Muscle of leg (tissue), 16 donors: ENCODE results near the gene GABRP. TPM values are rescaled to one million over a fixed set of nuclear protein-coding genes. Genes with fewer than 3 reads are reported as not detected.

Experiments used
- DNase-seq: peaks from one replicate; pipeline ENCODE4 v3.0.0; 2013
- H3K27ac ChIP-seq: one replicate; pipeline ENCODE4 v1.5.1; 2013; ENCODE audit warnings: mild to moderate bottlenecking, low read length, control low read depth
- H3K27me3 ChIP-seq: one replicate; pipeline ENCODE4 v1.6.1; 2013; ENCODE audit warnings: low read length; ENCODE audit not compliant: control insufficient read depth, insufficient read depth
- H3K36me3 ChIP-seq: one replicate; pipeline ENCODE4 v1.6.1; 2013; ENCODE audit warnings: low read length; ENCODE audit not compliant: control insufficient read depth, insufficient read depth
- H3K4me1 ChIP-seq: one replicate; pipeline ENCODE4 v1.6.1; 2013; ENCODE audit warnings: low read length; ENCODE audit not compliant: control insufficient read depth, insufficient read depth
- H3K4me3 ChIP-seq: one replicate; pipeline ENCODE4 v1.5.1; 2013; ENCODE audit warnings: low read length, control low read depth
- H3K9me3 ChIP-seq: replicated peaks from 2 replicates; pipeline ENCODE4 v1.6.1; 2013; ENCODE audit warnings: low read depth, low read length; ENCODE audit not compliant: control insufficient read depth
- WGBS: methylation state at CpG from one replicate; pipeline ENCODE4 v1.1.5; 2013; ENCODE audit warnings: missing lambda C conversion rate; ENCODE audit not compliant: insufficient coverage; 5-methylcytosine and 5-hydroxymethylcytosine counted together
- long read RNA-seq, 11 donors: transcript quantifications; one replicate each; lab custom pipeline, GENCODE V29; 2026
- polyA plus RNA-seq, 8 donors: library from polyadenylated mRNA; unstranded; fragments of 120-200 nt; gene quantifications; one replicate each; pipeline versions ENCODE4 v1.2.1 to v1.2.3, GENCODE V29; 2013; ENCODE audit warnings: inconsistent platforms in 1 of 8, low replicate concordance in 1 of 8; ENCODE audit not compliant: insufficient read length in 8 of 8, insufficient read depth in 1 of 8
- total RNA-seq: library from RNA; stranded (reverse); fragments of 120-200 nt; gene quantifications from one replicate; pipeline ENCODE4 v1.2.4, GENCODE V29; 2013

Gene GABRP
- total RNA-seq (0.13 TPM), polyA plus RNA-seq (1 to 10 TPM in 2 of 8 donors, under 1 TPM in 6; 0.42 to 1.2 (median 0.63) TPM)
- long read RNA-seq, donor 1 = 0 reads
- long read RNA-seq, donor 2 = 0 reads
- long read RNA-seq, donor 3 = 0 reads
- long read RNA-seq, donor 4 = 0 reads
- long read RNA-seq, donor 5 = 0 reads
- long read RNA-seq, donor 6 = 0 reads
- long read RNA-seq, donor 7 = 0 reads
- long read RNA-seq, donor 8 = 0 reads
- long read RNA-seq, donor 9 = 0 reads
- long read RNA-seq, donor 10 = 0 reads
- long read RNA-seq, donor 11 = 0 reads

DNA sequence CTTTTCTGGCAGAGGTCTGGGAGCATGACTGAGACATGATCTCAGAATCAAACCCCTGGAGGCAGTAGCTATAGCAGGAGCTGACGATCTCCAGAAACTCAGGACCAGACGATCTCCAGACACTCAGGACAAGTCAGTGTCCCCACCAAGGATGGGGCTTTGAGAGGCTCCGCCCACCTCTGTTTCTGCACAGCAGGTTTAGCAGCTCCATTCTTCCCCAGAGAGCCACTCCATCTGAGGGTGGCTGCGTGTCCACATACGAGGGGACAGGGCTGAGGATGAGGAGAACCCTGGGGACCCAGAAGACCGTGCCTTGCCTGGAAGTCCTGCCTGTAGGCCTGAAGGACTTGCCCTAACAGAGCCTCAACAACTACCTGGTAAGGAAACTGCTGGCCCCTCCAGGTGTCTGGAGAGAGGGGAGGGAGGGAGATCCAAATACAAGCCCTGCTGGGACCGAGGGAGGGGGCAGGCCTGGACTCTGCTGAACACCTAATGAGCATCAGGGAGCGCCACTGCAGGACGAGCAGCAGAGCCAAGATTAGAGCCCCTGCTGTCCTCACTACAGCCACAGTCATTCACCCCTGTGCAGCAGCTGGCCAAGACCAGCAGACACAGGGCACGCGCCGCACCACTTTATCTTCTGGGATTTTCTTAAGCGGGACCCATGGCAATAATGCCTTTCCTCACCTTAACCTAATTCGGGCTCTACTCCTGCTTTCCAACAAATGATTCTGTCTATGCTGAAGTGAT, at the start of gene GABRP:
Gene GABRP, plus strand, starts transcription at position 228 of the 750 bp plus-strand sequence. CDS start 4,891 bp downstream, outside the sequence.
- H3K9me3 ChIP-seq = no peaks in the 10 kb centered on the region
- no peaks in the 10 kb centered on the region for H3K4me1 ChIP-seq
- H3K36me3 ChIP-seq = no peaks in the 10 kb centered on the region
- no peak within 1 kb of the TSS for H3K27ac ChIP-seq
- no peak for DNase-seq
- no peak within 1 kb of the TSS for H3K4me3 ChIP-seq
- 63% methylated on average over 5 of the region's 14 CpGs for WGBS
- H3K27me3 ChIP-seq = no peaks in the 10 kb centered on the region

GRCh38 chr5:170736966-170737365, 46.6 kb upstream of the GABRP start:
- H3K36me3 ChIP-seq = no peaks in the 10 kb centered on the region
- WGBS = 67% methylated on average over 1 of the region's 3 CpGs
- no peaks in the 10 kb centered on the region for H3K27me3 ChIP-seq

GRCh38 chr5:170737591-170737990, 45.9 kb upstream of the GABRP start:
- Histone ChIP-seq H3K27ac (no peak overlapping the region), H3K4me1 (no peaks in the 10 kb centered on the region), H3K36me3 (no peaks in the 10 kb centered on the region), H3K27me3 (no peaks in the 10 kb centered on the region), H3K4me3 (no peak overlapping the region), H3K9me3 (peaks cover 6% of the 10 kb centered on the region)
- no peak for DNase-seq
- WGBS = no CpG with 5 or more reads among the region's 1 CpG

More at GRCh38 chr5:170736966-170737365, 46.6 kb upstream of the GABRP start:
- no peak overlapping the region for H3K4me3 ChIP-seq
- H3K9me3 ChIP-seq = peaks cover 6% of the 10 kb centered on the region
- H3K4me1 ChIP-seq = no peaks in the 10 kb centered on the region
- no peak overlapping the region for H3K27ac ChIP-seq
- no peak for DNase-seq

- WGBS = 50% methylated on average over 1 of the region's 3 CpGs
- peaks cover 6% of the 10 kb centered on the region for H3K9me3 ChIP-seq
- no peak overlapping the region for H3K27ac ChIP-seq
Measured at GRCh38 chr5:170738840-170739239, 44.7 kb upstream of the GABRP start.

DNA sequence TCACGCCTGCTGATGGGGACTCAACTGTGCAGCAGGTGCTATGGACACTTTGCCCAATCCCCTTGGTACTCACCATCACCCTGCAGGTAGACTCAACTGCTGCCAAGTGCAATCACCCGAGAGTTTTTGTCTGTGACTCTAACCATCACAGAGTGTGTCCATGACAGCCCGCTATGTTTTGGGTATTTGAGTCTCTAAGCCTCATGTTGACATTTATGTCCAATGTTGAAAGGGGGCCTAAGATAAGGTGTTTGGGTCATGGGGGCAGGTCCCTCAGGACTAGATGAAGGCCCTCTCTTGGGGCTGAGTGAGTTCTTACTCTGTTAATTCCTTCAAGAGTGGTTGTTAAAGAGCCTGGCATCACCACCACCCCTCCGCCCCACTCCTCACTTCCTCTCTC, 44.1 kb upstream of the GABRP start:
- Histone ChIP-seq H3K27ac (no peak overlapping the region), H3K9me3 (peaks cover 6% of the 10 kb centered on the region), H3K4me3 (no peak overlapping the region), H3K36me3 (no peaks in the 10 kb centered on the region), H3K27me3 (peaks cover 8% of the 10 kb centered on the region), H3K4me1 (peaks cover 5% of the 10 kb centered on the region)
- no peak for DNase-seq
- WGBS = 88% methylated on average over 1 of the region's 4 CpGs

More at GRCh38 chr5:170738840-170739239, 44.7 kb upstream of the GABRP start:
- Histone ChIP-seq H3K36me3 (no peaks in the 10 kb centered on the region), H3K4me1 (no peaks in the 10 kb centered on the region), H3K27me3 (peaks cover 2% of the 10 kb centered on the region), H3K4me3 (no peak overlapping the region)
- no peak for DNase-seq

DNA sequence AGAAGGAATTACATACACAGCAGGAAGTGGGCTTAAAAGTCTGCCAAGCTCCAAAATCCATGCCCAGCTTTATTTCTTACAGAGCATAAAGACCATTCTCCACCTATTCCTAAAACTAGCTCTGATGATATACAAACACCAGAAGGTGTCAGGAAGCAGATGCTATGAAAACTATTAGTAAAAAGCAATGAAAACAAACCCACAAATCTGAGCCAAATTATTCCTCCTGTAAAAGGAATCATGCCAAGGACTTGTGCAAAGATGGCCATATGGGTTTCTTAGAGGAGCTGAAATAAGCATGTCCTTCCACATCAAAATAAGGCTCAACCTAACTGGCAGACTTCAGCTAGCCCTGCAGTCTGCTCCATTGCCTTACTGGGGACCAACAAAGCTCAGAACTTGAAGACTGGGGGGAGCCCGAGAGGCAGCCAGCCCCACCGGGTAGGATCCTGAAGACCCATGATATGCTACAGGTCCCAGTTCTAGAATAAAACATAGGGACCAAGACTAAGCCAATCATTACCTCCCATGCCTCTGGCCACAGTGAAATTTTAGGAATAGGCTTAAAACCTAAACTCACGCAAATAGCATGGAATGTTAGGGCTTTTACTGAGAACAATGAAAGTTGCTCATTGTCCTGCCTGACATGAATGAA, 42.8 kb upstream of the GABRP start:
- WGBS = 64% methylated on average over 2 of the region's 3 CpGs
- H3K27ac ChIP-seq = no peak overlapping the region

DNA sequence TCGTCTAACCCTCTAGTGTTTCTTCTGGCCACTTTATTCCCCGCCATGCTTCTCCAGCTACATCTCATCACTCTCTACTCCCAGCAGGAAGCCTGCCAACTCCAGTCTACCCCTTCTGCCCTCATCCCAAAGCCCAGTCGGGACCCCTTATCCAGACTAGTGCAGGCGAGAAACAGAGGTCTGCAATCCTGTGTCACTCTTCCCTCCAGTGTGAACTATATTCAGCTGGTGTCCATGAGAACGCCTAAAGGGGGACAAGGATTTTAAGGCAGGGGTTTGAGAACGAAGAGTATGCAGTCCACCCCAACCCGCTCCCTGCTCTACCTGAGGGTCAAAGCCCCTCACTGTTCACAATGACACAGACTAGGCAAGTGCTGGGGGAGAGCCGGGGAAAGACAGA, 41.7 kb upstream of the GABRP start:
- no peak overlapping the region for H3K27ac ChIP-seq
- H3K27me3 ChIP-seq = peaks cover 23% of the 10 kb centered on the region
- WGBS = 56% methylated on average over 4 of the region's 8 CpGs
- H3K4me1 ChIP-seq = peaks cover 28% of the 10 kb centered on the region
- no peak for DNase-seq
- H3K36me3 ChIP-seq = no peaks in the 10 kb centered on the region
- H3K4me3 ChIP-seq = no peak overlapping the region
- no peaks in the 10 kb centered on the region for H3K9me3 ChIP-seq

More for the DNA sequence above, 42.8 kb upstream of the GABRP start:
- H3K9me3 ChIP-seq = peaks cover 2% of the 10 kb centered on the region
- H3K36me3 ChIP-seq = no peaks in the 10 kb centered on the region
- peaks cover 18% of the 10 kb centered on the region for H3K4me1 ChIP-seq
- DNase-seq = no peak
- H3K27me3 ChIP-seq = peaks cover 17% of the 10 kb centered on the region
- H3K4me3 ChIP-seq = no peak overlapping the region

GRCh38 chr5:170743876-170744212, 39.7 kb upstream of the GABRP start:
- H3K9me3 ChIP-seq = no peaks in the 10 kb centered on the region
- H3K27me3 ChIP-seq = peaks cover 23% of the 10 kb centered on the region
- no peak overlapping the region for H3K4me3 ChIP-seq
- 1% methylated on average over 7 of the region's 12 CpGs for WGBS
- no peak overlapping the region for H3K27ac ChIP-seq
- H3K36me3 ChIP-seq = no peaks in the 10 kb centered on the region
- DNase-seq = no peak
- H3K4me1 ChIP-seq = peaks cover 34% of the 10 kb centered on the region

DNA sequence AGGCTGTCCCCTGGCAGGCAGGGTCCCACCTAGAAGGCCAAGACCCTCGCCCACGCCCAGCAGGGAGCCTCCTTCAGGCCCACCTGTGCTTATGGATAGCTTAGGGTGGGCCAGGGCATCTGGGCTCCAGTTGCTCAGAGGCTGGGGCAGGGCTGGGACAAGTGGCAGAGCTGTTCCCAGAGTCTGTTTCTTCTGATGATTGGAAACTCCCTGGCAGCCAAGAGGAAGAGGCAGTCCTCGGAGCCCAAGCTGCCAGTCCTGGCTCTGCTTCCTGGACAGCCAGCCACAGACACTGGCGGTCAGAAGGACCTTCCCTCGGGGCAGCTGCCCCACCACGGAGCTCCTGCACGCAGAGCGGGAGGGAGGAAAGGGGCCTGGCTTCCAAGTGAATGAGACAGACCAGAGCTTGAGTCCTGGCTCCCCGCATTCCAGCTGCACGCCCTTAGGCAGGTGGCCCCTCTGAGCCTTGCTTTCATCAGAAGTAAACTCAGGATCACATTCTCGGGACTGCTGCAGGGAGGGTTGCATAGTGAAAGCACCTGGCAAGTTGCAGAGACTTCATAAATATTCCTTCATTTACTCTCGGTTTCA, 37.9 kb upstream of the GABRP start:
- 13% methylated on average over 9 of the region's 12 CpGs for WGBS
- Histone ChIP-seq H3K4me3 (no peak overlapping the region), H3K36me3 (no peaks in the 10 kb centered on the region), H3K27me3 (peaks cover 30% of the 10 kb centered on the region), H3K4me1 (peaks cover 41% of the 10 kb centered on the region), H3K9me3 (no peaks in the 10 kb centered on the region), H3K27ac (no peak overlapping the region)
- peak; percentile 33 for DNase-seq
